ENCODE data around the gene TMOD1. TPM values are rescaled to one million over a fixed set of nuclear protein-coding genes. Genes with fewer than 3 reads are reported as not detected.

The TMOD1 gene
- total RNA-seq, 1 donor from 2014 or later = not detected

DNA sequence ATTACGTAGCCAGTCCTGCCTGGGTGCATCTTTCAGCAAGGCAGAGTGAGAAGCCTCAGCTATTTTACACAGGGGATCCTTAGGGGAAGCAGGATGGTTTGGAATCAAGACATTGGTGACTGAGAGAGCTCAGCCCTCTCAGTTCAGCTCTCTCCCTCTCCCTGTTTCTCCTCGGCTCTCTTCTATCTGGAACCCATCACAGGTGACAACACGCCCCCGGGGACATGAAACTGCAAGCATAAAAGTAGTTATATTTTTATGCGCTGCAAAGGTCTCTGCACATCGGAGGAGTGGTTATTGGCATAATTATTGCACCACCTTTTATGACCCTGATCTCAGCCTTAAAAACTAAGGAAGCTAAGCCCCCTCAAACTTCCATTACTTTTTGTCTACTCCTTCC, 14.2 kb downstream of the TMOD1 start:
- TF ChIP-seq, protein P1, sequence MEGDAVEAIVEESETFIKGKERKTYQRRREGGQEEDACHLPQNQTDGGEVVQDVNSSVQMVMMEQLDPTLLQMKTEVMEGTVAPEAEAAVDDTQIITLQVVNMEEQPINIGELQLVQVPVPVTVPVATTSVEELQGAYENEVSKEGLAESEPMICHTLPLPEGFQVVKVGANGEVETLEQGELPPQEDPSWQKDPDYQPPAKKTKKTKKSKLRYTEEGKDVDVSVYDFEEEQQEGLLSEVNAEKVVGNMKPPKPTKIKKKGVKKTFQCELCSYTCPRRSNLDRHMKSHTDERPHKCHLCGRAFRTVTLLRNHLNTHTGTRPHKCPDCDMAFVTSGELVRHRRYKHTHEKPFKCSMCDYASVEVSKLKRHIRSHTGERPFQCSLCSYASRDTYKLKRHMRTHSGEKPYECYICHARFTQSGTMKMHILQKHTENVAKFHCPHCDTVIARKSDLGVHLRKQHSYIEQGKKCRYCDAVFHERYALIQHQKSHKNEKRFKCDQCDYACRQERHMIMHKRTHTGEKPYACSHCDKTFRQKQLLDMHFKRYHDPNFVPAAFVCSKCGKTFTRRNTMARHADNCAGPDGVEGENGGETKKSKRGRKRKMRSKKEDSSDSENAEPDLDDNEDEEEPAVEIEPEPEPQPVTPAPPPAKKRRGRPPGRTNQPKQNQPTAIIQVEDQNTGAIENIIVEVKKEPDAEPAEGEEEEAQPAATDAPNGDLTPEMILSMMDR (IDR thresholded peaks at IDR 0.05; ENCODE audit: insufficient read depth, low read length, severe bottlenecking) = no peak

DNA sequence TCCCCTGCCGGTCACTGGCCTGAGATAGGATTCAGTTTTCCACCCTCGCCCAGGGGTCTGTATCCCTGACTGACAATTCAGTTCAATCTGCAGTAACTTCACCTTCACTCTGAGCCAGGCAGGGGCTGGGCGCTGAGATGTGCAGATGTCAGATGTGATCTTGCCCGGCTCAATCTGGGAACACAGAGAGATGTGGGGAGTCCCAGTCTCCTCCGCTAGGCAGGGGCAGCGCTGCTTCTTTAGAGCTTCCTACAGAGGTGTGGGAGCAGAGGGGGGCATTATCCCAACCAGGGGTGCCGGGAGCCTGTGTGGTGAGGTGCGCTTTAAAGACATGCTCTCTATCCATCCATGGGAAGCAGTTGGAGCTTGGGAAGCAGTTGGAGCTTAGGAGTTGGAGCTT, 14.6 kb downstream of the TMOD1 start:
- Histone ChIP-seq H3K36me3 (ENCODE audit: control insufficient read depth, insufficient read depth, low read length) (no peaks in the 10 kb centered on the region), H3K4me3 (ENCODE audit: low read depth, low read length) (no peak overlapping the region), H3K27me3 (ENCODE audit: control insufficient read depth, insufficient read depth, low read length) (no peaks in the 10 kb centered on the region)
- TF ChIP-seq, protein P1 (IDR thresholded peaks at IDR 0.05; ENCODE audit: insufficient read depth, low read length, severe bottlenecking) = no peak
- FAIRE-seq = no peak
- no peak for DNase-seq (ENCODE audit: low read depth)

More for the DNA sequence above, 14.2 kb downstream of the TMOD1 start:
- Histone ChIP-seq H3K36me3 (ENCODE audit: control insufficient read depth, insufficient read depth, low read length) (no peaks in the 10 kb centered on the region), H3K4me3 (ENCODE audit: low read depth, low read length) (no peak overlapping the region), H3K27me3 (ENCODE audit: control insufficient read depth, insufficient read depth, low read length) (no peaks in the 10 kb centered on the region)
- DNase-seq (ENCODE audit: low read depth) = no peak
- no peak for FAIRE-seq

DNA sequence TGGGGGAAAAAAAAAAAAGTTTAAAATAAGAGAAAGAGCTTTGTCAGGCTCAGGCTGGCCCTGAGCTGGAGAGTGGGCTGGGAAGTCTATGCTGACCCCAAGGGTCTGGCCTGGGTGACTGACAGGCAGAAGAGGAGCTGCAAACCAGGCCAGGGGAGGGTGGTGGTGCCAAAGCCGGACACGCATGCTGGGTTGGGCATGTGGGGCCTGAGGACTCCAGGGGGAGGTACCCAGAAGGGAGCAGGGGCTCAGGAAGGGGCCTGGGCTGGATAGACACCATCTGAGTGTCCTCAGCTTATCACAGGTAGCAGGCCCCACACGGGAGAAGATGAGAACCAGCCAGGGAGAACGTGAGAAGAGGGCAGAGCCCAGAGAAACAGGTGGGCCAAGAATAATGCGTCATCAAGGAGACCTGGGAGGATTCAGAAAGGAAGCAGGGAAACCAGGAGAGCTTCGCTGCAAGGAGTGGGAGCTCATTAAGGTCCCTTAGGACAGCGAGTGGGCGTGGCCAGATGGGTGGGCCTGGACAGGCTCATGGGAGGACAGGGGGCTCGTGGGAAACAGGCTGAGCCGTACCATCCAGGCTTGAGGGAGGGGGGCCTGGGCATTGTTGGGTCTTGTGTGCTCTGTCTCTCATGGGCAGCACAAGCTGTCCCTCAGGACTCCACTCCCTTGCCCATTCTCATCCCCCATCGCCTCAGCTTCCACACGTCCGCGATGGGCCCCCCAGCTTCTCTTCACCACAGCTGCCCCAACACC, 16.0 kb downstream of the TMOD1 start:
- DNase-seq (ENCODE audit: low read depth) (no peak), FAIRE-seq (no peak)
- Histone ChIP-seq H3K27me3 (ENCODE audit: control insufficient read depth, insufficient read depth, low read length) (no peaks in the 10 kb centered on the region), H3K4me3 (ENCODE audit: low read depth, low read length) (no peak overlapping the region), H3K36me3 (ENCODE audit: control insufficient read depth, insufficient read depth, low read length) (no peaks in the 10 kb centered on the region)
- TF ChIP-seq, protein P1 (IDR thresholded peaks at IDR 0.05; ENCODE audit: insufficient read depth, low read length, severe bottlenecking) = no peak

DNA sequence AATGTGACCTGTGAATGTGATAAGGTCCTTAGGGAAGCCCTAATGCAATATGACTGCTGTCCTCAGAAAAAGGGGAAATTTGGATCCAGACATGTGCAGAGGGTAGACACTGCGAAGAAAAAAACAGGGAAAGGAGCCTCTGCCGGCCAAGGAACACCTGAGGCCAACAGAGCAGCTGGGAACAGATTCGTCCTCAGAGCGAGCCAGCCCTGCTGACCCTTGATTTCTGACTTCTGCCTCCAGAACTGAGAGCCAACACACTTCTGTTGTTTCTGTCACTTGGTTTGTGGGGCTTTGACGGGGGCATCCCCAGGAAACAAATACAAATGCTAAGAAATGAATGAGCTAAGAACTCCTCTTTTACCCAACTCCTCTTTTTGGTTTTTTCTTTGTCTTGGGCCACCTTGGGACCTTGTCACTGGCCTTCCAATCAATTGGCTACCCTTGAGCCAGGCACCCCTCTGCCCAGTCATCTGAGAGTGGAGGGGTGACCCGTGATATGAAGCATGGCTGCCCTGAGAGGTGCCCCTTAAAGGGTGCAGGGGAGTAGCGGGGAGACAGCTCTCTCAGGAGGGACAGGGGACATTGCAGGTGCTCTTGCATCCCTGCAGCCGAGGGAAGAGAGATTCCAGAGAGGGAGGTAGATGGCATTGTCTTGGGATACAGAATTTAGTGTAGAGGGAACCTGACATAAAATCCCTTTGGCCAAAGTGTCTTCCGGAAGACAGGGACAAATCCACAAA, 16.9 kb downstream of the TMOD1 start:
- FAIRE-seq (no peak), DNase-seq (ENCODE audit: low read depth) (no peak)
- no peak overlapping the region for H3K4me3 ChIP-seq (ENCODE audit: low read depth, low read length)
- no peaks in the 10 kb centered on the region for H3K36me3 ChIP-seq (ENCODE audit: control insufficient read depth, insufficient read depth, low read length)
- TF ChIP-seq, protein P1 (IDR thresholded peaks at IDR 0.05; ENCODE audit: insufficient read depth, low read length, severe bottlenecking) = no peak
- H3K27me3 ChIP-seq (ENCODE audit: control insufficient read depth, insufficient read depth, low read length) = no peaks in the 10 kb centered on the region

DNA sequence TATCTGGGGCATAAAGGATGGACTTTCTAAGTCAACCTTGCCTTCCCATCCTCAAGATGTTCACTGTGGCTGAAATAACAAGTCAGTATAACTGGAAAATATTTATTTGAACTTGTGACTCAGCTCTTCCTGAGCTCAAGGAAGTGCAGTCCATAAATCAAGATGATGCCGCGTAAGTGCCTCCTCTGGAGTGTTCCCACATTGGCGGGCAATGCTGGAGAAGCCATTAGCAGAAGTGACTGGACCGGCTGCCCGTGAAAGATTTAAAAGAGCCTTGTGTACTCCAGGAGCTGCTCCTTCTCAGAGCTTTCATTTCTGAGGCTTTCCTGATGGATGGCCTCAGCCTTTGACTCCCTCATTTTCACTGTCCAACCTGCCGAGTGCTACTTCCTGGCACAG, 17.4 kb downstream of the TMOD1 start:
- TF ChIP-seq, protein P1 (IDR thresholded peaks at IDR 0.05; ENCODE audit: insufficient read depth, low read length, severe bottlenecking) = no peak

More for the DNA sequence above, 17.4 kb downstream of the TMOD1 start:
- Histone ChIP-seq H3K36me3 (ENCODE audit: control insufficient read depth, insufficient read depth, low read length) (no peaks in the 10 kb centered on the region), H3K4me3 (ENCODE audit: low read depth, low read length) (no peak overlapping the region), H3K27me3 (ENCODE audit: control insufficient read depth, insufficient read depth, low read length) (no peaks in the 10 kb centered on the region)
- DNase-seq (ENCODE audit: low read depth) = peak; percentile 35
- no peak for FAIRE-seq

Data from bronchial epithelial cell (primary cell).